ENCODE data around the gene RAB40B.

DNA sequence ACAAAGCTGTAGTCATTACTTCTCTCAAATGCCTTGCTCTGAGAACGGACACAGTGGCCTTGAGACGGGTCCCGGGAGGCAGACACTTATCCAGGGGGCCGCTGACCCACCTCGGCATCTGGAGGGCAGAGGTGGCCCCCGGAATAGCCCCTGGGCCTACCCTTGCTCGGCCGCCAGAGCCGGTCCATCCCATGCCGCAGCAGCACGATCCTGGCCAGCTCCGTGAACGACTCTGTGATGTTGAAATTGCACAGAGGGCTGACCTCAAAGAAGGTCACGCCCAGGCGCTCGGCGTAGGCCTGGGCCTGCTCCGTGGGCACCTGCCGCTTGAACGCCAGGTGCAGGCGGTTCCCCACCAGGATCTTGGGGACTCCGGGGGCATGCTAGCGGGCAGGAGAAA lies 40.2 kb downstream of the RAB40B start:
- TF ChIP-seq, protein P1, sequence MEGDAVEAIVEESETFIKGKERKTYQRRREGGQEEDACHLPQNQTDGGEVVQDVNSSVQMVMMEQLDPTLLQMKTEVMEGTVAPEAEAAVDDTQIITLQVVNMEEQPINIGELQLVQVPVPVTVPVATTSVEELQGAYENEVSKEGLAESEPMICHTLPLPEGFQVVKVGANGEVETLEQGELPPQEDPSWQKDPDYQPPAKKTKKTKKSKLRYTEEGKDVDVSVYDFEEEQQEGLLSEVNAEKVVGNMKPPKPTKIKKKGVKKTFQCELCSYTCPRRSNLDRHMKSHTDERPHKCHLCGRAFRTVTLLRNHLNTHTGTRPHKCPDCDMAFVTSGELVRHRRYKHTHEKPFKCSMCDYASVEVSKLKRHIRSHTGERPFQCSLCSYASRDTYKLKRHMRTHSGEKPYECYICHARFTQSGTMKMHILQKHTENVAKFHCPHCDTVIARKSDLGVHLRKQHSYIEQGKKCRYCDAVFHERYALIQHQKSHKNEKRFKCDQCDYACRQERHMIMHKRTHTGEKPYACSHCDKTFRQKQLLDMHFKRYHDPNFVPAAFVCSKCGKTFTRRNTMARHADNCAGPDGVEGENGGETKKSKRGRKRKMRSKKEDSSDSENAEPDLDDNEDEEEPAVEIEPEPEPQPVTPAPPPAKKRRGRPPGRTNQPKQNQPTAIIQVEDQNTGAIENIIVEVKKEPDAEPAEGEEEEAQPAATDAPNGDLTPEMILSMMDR (IDR thresholded peaks at IDR 0.05; ENCODE audit: low read depth, low read length), result no peak
- TF ChIP-seq EZH2phosphoT487 (IDR thresholded peaks at IDR 0.05; ENCODE audit: low read depth), result no peak
